Measurements from ENCODE around the gene SMIM14.
A peak's percentile ranks its signal among the peaks of the same experiment; 100 is the strongest.
"Not testable (repeated sequence)": the region's sequence is repeated elsewhere in the genome, so short reads cannot be mapped to it uniquely, and the experiment has no call there.

The SMIM14 gene

GRCh38 chr4:39642885-39643552, 4.4 kb upstream of the SMIM14 start:
- DNase-seq = no peak

GRCh38 chr4:39641451-39641850, 2.8 kb upstream of the SMIM14 start:
- DNase-seq = no peak

DNA sequence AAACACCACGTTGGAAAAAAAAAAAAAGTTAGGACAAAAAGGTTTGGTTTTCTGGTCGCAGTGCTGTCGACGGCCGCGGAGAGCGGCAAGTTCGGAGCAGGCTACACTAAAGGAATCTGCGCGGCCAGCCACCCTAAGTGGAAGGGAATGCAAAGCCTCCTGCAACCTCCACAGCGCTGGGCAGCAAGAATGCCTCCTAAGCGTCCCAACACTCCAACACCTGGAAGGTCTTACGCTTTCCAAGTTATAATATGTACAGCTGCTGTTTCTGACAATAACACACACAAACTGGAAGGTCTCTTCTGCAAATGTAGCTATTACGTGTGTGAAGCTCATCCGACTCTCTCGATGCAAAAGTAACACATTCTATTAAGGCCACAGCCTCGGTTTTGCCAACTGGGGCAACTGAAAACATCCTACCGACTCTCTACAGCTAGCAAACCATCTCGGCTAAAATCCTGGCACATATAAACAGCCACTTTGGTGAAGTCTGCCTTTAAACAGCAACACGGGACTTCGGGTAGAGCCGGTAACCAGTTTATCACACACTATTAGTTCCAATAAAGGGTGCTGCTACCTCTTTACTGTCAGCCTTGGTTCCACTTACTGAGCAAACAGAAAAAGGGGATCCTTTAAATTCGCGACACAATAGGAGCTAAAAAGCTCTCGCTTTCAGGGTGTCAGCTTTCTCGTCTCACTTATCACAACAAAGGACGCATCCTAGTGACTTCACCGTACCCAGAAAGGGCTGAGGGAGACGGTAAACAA, 895 bp downstream of the SMIM14 start:
- DNase-seq = peak; percentile 58

DNA sequence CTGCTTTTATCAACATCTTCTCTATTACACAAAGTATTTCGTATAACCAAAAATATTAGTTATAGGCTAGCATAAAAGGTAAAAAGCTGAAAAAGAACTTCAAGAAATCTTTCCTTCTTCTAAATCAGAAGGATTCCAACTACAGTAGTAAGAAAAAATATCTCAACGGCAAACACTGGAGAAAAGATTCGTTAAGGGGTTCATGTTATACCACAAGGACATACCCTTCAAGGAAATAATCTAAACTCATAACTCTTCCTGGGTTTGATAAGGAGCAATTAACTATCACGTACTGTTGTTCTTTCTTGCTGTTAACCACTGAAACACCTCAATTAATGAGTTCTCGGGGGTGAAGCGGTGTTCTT, 1.5 kb downstream of the SMIM14 start:
- no peak for DNase-seq

GRCh38 chr4:39636531-39637184, 2.0 kb downstream of the SMIM14 start:
- no peak for DNase-seq

DNA sequence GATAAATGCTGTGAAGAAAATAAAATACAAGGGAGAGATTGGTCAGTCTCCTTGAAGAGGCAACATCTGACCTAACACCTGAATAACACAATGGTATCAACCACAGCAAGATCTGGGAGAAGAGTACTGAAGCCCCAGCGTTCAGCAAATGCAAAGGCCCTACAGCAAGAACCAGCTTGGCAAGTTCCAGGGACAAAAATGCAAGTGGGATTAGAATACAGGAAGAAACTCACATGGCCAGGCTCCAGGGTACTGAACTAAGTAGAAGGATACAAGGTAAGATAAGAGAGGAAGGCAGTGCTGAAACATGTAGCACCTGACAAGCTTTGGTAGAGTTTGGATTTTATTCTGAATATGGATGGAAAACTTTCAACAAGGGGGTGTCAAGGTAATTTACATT, 3.6 kb downstream of the SMIM14 start:
- no peak for DNase-seq

GRCh38 chr4:39631700-39632079, 7.0 kb downstream of the SMIM14 start:
- DNase-seq = no peak

- DNase-seq = no peak
Measured at GRCh38 chr4:39627413-39627812, 11.3 kb downstream of the SMIM14 start.

- DNase-seq = no peak
Measured at GRCh38 chr4:39626913-39627312, 11.8 kb downstream of the SMIM14 start.

DNA sequence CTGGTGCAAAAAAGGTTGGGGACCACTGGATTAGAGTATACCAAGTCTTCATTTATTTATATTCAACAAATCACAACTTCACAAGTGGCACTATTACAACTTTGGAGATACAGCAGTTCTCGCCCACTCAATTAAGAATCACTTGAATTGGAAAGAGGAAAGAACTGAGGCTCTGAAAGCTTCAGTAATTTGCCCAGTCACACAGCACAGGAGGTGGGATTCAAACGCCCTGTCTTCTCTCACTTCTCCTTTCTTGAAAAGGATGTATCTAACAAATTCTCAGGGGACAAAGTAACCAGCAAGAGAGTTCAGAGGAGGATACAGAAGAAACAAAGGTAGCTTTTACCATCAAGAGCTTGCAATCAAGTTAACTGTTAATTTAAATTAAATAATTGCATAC, 12.4 kb downstream of the SMIM14 start:
- DNase-seq = no peak

DNA sequence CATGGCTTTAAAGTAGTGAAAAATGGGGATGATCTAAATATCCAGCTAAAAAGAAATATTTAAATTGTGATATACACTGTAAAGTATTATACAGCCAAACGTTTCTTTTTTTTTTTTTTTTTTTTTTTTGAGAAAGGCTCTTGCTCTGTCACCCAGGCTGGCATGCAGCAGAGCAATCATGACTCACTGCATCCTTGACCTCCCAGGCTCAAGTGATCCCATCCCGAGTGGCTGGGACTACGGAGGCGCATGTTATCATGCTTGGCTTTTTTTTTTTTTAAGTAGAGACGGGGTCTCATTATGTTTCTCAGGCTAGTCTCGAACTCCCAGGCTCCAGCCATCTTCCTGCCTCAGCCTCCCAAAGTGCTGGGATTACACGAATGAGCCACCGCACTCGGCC, 17.1 kb downstream of the SMIM14 start:
- no peak for DNase-seq

DNA sequence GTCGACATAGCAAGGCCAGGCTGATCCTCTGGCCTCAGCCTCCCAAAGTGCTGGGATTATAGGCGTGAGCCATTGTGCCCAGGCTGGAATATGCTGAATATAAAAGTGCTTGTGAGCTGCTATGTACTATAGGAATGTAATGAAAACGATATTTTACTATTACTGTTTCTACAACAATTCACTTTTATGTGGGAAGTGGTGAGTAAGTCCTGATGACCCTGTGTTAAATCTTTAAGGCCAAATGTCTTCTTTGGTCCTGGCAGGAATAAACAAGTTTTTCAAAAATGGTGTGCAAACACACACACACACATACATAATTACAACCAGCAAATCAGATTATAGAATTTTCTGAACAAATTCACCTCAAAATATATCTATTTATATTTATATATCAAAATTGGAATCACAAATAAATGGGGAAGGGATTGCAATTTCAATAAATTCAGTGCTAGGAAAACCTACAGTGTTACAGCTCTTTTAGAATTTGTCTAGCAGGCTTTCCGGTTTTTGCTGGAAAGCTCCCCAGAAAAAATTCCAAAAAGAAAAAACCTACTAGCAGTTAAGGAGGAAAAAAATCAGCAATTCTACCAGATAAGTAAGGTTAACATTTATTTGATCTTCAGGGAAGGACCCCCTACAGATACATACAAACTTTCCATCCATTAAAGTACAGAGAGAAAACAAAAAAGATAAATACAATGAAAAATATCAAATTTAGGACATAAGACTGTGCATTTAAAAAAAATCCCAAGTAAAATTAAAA, 17.9 kb downstream of the SMIM14 start:
- no peak for DNase-seq

GRCh38 chr4:39617534-39617933, 21.1 kb downstream of the SMIM14 start:
- no peak for DNase-seq

DNA sequence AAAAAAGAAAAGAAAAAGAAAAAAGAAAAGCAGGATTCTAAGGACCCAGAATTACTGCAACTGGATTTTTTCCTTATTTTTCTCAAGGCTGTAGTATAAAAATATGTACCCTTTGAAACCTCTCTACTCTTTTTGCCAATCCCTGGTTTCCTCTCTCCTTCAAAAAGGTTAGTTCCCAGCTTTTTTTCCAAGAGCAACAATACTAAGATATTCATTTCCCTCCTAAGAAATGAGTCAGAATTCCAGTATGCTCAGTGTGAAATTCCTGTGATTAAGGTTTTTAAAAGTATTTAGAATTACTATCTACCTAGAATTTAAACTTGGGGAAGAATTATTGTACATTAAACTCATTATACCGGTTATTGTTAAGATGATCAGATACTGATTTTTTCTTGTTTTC, 22.0 kb downstream of the SMIM14 start:
- DNase-seq = no peak

DNA sequence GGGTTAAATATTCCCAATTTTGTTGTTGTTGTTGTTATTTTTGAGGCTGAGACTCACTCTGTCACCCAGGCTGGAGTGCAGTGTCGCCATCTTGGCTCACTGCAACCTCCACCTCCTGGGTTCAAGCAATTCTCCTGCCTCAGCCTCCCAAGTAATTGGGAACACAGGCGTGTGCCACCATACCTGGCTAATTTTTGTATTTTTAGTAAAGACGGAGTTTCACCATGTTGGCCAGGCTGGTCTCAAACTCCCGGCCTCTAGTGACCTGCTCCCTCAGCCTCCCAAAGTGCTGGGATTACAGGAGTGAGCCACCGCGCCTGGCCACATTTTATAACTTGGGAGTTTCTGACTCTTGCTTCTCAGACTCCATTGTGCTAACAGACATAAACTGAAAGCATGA, 22.6 kb downstream of the SMIM14 start:
- DNase-seq = not testable (repeated sequence)

DNA sequence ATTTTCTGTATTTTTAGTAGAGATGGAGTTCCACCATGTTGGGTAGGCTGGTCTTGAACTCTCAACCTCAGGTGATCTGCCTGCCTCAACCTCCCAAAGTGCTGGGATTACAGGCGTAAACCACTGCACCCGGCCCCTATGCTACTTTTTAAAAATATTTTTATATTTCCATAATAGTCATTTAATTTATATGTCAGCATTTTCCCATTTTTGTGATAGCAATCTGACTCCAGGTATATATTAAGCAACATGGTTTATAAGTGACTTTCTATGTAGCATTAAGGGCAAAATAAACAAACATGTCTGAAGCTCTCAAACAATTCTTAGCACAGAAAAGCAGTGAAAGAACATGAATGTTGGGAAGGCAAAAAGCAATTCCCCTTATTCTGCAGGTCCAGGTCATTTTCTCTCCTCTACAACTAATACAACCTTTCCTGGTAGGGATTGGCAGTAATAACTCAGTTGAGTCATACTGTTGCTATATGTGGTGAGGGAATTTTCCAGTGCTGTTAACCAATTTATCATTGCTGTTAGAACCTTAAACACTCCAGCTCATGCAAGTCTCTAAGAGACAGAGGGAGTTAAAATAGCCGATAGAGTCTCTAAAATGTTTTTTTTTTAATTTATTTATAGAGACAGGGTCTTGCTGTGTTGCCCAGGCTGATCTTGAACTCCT, 24.0 kb downstream of the SMIM14 start:
- DNase-seq = no peak

DNA sequence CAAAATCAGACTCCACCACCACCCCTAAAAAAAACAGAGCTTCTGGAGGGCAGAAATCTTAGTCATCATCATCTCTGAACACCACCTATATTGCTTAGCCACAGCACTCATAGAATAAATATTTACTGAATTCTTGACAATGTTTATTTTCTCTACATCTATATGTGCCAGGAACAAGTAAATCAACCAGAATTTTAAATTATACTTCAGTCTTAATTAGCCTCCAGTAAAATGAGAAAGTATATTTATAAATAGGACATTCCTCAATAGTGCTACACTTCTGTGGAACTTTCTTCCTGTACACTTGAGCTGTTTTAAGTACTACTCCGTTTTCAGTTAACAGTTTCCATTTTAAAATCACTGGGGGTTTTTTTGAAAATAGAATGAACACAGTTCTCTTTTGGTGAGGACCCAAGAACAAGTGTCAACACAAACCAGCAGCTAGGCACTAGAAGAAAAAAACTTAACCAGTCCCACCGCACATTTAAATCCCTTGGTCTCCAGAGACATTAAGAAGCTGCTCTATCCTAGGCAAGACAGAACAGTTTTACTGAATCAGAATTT, 25.5 kb downstream of the SMIM14 start:
- DNase-seq = no peak

GRCh38 chr4:39609454-39609931, 29.2 kb downstream of the SMIM14 start:
- no peak for DNase-seq

- DNase-seq = no peak
Measured at GRCh38 chr4:39608451-39608850, 30.2 kb downstream of the SMIM14 start.

- DNase-seq = no peak
Measured at GRCh38 chr4:39606747-39607146, 31.9 kb downstream of the SMIM14 start.

DNA sequence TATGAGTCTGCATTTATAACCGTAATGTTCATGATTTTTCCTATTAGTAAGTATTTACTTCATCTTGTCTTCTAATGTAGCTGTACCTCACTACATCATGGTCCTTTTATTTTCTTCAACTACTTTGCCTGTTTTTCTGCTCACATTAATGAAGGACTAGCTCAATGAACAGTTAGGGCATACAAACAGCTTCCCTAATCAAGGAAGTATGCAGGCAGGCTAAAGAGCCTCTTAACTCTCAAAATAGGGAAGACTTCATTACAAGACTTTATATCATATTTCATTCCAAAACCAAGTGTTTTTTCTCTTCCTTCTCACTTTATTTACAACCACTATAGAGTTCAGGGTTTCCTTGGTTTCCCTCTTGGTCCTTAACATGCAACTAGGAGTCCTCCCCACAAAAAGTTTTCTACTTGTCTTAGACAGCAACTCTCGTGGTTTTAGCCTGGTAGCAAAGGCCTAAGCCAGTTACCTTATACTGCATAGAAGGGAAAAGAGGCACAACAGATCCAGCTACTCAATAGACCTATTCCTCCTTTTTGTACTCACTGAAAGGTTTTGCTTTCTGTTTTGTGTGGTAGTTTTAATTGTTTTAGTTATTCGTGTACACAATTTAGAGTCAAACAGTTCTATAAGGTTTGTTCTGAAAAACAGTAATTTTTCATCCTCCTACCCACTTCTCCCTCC, 40.8 kb downstream of the SMIM14 start:
- DNase-seq = no peak

DNA sequence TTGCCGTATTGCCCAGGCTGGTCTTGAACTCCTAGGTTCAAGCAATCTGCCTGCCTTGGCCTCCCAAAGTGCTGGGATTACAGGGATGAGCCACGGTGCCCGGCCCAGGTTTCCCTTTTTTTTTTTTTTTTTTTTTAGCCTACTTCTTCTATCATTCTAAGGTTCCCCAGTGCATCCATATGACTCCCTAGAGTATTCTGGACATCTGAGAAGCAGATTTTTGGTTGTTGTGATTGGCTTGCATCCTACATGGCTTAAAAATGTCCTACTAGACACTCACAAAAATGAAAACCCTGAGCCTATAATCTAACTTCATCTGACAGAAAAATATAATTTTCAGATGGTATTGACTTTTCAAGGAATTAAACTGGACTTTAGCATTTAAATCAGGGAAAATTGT, 41.7 kb downstream of the SMIM14 start:
- no peak for DNase-seq

Data from NCI-H2029 treated with DMSO at 0.1 percent for 48 hours (cell line).